GM18861 (cell line): ENCODE results near the gene RPL36.
A peak's percentile ranks its signal among the peaks of the same experiment; 100 is the strongest.

Source experiments
- ATAC-seq: cut with Tn5 transposase; IDR thresholded peaks from one replicate; pipeline ENCODE4 v1.9.1; 2021; ENCODE audit not compliant: unreplicated experiment

RPL36 gene

GRCh38 chr19:5673752-5674151 is 16.3 kb upstream of the RPL36 start:
- no peak for ATAC-seq

GRCh38 chr19:5674714-5675113 is 15.4 kb upstream of the RPL36 start:
- ATAC-seq, result no peak

GRCh38 chr19:5676105-5676771 is 13.9 kb upstream of the RPL36 start:
- no peak for ATAC-seq

- no peak for ATAC-seq
These were observed 13.4 kb upstream of the RPL36 start for GRCh38 chr19:5676772-5677105.

- ATAC-seq, result no peak
These were observed 13.0 kb upstream of the RPL36 start for GRCh38 chr19:5677136-5677535.

GRCh38 chr19:5677580-5677979 is 12.5 kb upstream of the RPL36 start:
- no peak for ATAC-seq

GRCh38 chr19:5678071-5678718 is 11.9 kb upstream of the RPL36 start:
- no peak for ATAC-seq

- ATAC-seq, result no peak
These were observed 10.6 kb upstream of the RPL36 start for GRCh38 chr19:5679289-5680083.

GRCh38 chr19:5680084-5680436 is 10.0 kb upstream of the RPL36 start:
- no peak for ATAC-seq

GRCh38 chr19:5680437-5681368 is 9.4 kb upstream of the RPL36 start, which contains the start of the genes HSD11B1L and MICOS13:
Gene HSD11B1L (plus strand): TSS chr19:5681027. CDS start chr19:5684833, 3,806 bp downstream.
Gene MICOS13 (minus strand): TSS chr19:5680516. CDS start chr19:5680486, 30 bp downstream.
- ATAC-seq, result peak; percentile 76

GRCh38 chr19:5681391-5682106 is 8.5 kb upstream of the RPL36 start:
- ATAC-seq, result no peak

GRCh38 chr19:5682107-5682482 is 8.0 kb upstream of the RPL36 start:
- no peak for ATAC-seq

- no peak for ATAC-seq
These were observed 6.8 kb upstream of the RPL36 start for GRCh38 chr19:5683177-5683886.

GRCh38 chr19:5684694-5685430 is 5.2 kb upstream of the RPL36 start:
- ATAC-seq, result no peak

GRCh38 chr19:5686326-5686646 is 3.8 kb upstream of the RPL36 start:
- no peak for ATAC-seq

- ATAC-seq, result peak; percentile 35
These were observed 3.3 kb upstream of the RPL36 start for GRCh38 chr19:5686647-5687359.

GRCh38 chr19:5687360-5688198 is 2.5 kb upstream of the RPL36 start:
- ATAC-seq, result no peak
